Activated B cell treated with CpG ODN at 0.5 μM for 24 hours (primary cell): ENCODE results near the gene NDRG3. TPM values are rescaled to one million over a fixed set of nuclear protein-coding genes. Genes with fewer than 3 reads are reported as not detected.

Source experiments
- ATAC-seq: fragments of 200-7000 bp; cut with Tn5 transposase; one replicate; pipeline ENCODE4 v1.10.0; 2021; ENCODE audit warnings: low read depth, mild to moderate bottlenecking, moderate library complexity
- CTCF ChIA-PET: fragments of 350-600 bp; sonication (Branson Sonifier 250); formaldehyde crosslinking; loops from one replicate; lab custom pipeline; 2021; ENCODE audit warnings: antibody characterized with exemption; lab: Charles Lee
- POLR2A ChIA-PET: fragments of 350-600 bp; sonication (Branson Sonifier 250); formaldehyde crosslinking; loops from one replicate; lab custom pipeline; 2021; ENCODE audit warnings: antibody characterized with exemption; lab: Charles Lee
- DNase-seq: peaks from one replicate; pipeline ENCODE4 v3.0.0; 2022
- H3K27ac Mint-ChIP-seq: one replicate; pipeline ENCODE4 v1.8.0; 2020; ENCODE audit warnings: mixed read lengths
- H3K27me3 Mint-ChIP-seq: one replicate; pipeline ENCODE4 v1.8.0; 2021; ENCODE audit warnings: mixed read lengths
- H3K36me3 Mint-ChIP-seq: one replicate; pipeline ENCODE4 v1.8.0; 2021; ENCODE audit warnings: low read depth, mixed read lengths
- H3K4me1 Mint-ChIP-seq: one replicate; pipeline ENCODE4 v1.8.0; 2021; ENCODE audit warnings: mixed read lengths
- H3K4me3 Mint-ChIP-seq: one replicate; pipeline ENCODE4 v1.8.0; 2020; ENCODE audit warnings: mild to moderate bottlenecking, mixed read lengths
- H3K9me3 Mint-ChIP-seq: one replicate; pipeline ENCODE4 v1.8.0; 2020; ENCODE audit warnings: mixed read lengths
- intact Hi-C: fragments of 100-400 bp; cut with micrococcal nuclease; formaldehyde crosslinking; loops from one replicate; pipeline ENCODE4 v1.15.1; 2024
- total RNA-seq: library from RNA; stranded (reverse); gene quantifications from 2 replicates; pipeline ENCODE4 v1.2.3, GENCODE V29; 2022
- TF ChIP-seq, protein P1 (sequence below): fragments of 200-600 bp; IDR thresholded peaks from one replicate; pipeline ENCODE4 v1.8.0; 2022; ENCODE audit warnings: antibody characterized with exemption, mild to moderate bottlenecking

Gene NDRG3
- total RNA-seq, 1 donor from 2014 or later = 21.4 TPM

DNA sequence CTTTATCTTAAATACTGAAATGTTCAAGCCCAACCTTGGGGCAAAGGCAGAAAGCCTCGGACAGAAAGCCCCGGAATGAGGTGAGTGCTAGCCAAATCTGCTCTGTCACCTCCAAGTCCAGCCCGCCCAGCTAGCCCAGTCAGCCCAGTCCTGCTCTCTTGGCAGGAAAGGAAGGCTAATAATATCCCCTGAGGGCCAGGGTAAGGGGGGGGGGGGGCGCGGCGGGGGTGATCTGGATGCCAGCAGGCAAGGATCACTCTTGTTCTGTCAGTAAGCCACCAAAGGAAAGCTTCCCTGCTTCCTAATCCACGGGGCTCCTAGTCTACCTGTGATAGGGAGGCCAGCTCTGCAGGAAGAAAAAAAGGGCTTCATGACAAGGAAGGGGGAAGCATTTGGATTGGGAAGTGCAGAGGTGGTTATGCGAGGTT lies 1.1 kb downstream of the NDRG3 start:
- no peak overlapping the region for H3K27ac Mint-ChIP-seq
- ChIA-PET CTCF (interaction anchor here (1.0 to 2.7 kb wide), 4 partner anchors 9 to 532 kb away, joined by 3 to 16 read pairs (median 4); no protein-coding TSS in a partner anchor), POLR2A (interaction anchor here (0.6 to 0.8 kb wide), 2 partner anchors 10 to 274 kb away, joined by 3 to 5 read pairs; no protein-coding TSS in a partner anchor)
- H3K9me3 Mint-ChIP-seq = no peaks in the 10 kb centered on the region
- intact Hi-C loops = no loop called here
- H3K27me3 Mint-ChIP-seq = no peaks in the 10 kb centered on the region
- no peak for DNase-seq
- H3K36me3 Mint-ChIP-seq = no peaks in the 10 kb centered on the region
- ATAC-seq = no peak
- H3K4me1 Mint-ChIP-seq = peaks cover 16% of the 10 kb centered on the region
- peak overlapping the region; percentile 87 for H3K4me3 Mint-ChIP-seq
- TF ChIP-seq, protein P1, sequence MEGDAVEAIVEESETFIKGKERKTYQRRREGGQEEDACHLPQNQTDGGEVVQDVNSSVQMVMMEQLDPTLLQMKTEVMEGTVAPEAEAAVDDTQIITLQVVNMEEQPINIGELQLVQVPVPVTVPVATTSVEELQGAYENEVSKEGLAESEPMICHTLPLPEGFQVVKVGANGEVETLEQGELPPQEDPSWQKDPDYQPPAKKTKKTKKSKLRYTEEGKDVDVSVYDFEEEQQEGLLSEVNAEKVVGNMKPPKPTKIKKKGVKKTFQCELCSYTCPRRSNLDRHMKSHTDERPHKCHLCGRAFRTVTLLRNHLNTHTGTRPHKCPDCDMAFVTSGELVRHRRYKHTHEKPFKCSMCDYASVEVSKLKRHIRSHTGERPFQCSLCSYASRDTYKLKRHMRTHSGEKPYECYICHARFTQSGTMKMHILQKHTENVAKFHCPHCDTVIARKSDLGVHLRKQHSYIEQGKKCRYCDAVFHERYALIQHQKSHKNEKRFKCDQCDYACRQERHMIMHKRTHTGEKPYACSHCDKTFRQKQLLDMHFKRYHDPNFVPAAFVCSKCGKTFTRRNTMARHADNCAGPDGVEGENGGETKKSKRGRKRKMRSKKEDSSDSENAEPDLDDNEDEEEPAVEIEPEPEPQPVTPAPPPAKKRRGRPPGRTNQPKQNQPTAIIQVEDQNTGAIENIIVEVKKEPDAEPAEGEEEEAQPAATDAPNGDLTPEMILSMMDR = no peak

DNA sequence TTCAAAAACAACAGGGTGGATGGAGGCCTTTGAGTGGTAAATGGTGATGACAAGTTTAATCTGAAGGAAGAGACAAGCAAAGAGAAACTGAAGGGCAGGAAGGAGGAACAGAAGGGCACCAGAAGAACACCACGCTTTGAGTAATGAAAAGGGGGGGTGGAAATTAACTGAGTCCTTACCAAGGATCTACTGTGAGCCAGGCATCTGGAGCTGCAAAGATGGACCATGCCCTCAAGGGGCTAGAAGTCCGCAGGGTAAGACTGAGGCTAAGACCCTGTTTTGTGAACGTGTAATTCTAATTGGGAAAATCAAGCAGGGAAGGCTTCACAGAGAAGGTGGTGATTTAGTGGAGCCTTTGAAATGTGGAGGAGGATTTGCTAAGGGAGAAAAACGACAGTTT lies 1.6 kb downstream of the NDRG3 start:
- CTCF ChIA-PET = interaction anchor here (1.0 to 2.7 kb wide), 3 partner anchors 8 to 531 kb away, joined by 3 to 16 read pairs (median 4); no protein-coding TSS in a partner anchor
- H3K36me3 Mint-ChIP-seq = no peaks in the 10 kb centered on the region
- intact Hi-C loops = no loop called here
- H3K4me3 Mint-ChIP-seq = peak overlapping the region; percentile 36
- DNase-seq (no peak), ATAC-seq (no peak)
- no peak overlapping the region for H3K27ac Mint-ChIP-seq
- TF ChIP-seq, protein P1 = no peak
- POLR2A ChIA-PET = interaction anchor here (0.6 to 0.8 kb wide), 2 partner anchors 11 to 20 kb away, joined by 3 read pairs; no protein-coding TSS in a partner anchor
- H3K9me3 Mint-ChIP-seq = no peaks in the 10 kb centered on the region
- peaks cover 16% of the 10 kb centered on the region for H3K4me1 Mint-ChIP-seq
- no peaks in the 10 kb centered on the region for H3K27me3 Mint-ChIP-seq

DNA sequence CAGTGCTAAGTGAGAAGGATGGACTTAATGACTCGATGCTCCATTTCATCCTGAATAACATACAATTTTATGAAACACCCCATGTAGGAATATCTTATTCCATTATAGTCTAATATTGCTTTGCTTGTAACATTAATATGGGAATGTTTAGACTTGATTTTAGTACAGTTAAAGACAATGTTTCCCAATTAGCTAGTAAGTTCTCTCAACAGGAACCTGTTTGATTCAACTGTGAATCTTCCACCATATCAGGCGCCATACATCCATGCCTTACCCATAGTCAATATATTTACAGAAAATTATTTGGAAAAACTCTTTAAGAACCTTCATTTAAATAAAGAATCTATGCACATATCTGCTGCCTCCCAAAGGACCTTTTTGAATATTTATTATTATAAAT lies 3.3 kb downstream of the NDRG3 start:
- intact Hi-C loops = no loop called here
- ChIA-PET CTCF (interaction anchor here (0.8 to 1.1 kb wide), 2 partner anchors 10 to 66 kb away, joined by 3 read pairs; no protein-coding TSS in a partner anchor), POLR2A (no interaction called here)
- no peak for DNase-seq
- Mint-ChIP-seq H3K36me3 (no peaks in the 10 kb centered on the region), H3K27ac (no peak overlapping the region), H3K4me1 (peaks cover 16% of the 10 kb centered on the region), H3K27me3 (no peaks in the 10 kb centered on the region), H3K4me3 (no peak overlapping the region), H3K9me3 (no peaks in the 10 kb centered on the region)
- TF ChIP-seq, protein P1 = no peak
- no peak for ATAC-seq

DNA sequence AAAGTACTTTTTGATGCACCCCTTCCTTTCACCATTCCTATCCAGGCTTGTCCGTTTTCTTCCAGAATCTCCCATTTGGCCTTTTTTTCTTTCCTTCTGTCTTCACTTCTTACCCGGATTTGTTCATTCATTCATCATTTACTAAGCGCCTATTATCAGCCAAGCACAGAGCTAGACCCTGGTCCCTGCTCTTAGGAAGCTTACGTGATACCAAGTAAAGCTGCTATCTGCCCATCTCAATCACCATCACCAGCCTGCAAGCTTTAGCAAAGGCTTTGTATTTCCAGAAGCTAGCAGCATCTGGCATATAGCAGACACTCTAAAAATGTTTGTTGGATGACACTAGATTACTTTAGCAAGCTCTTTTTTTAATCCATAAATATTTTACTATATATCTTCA lies 4.8 kb downstream of the NDRG3 start:
- POLR2A ChIA-PET = interaction anchor here (1.0 kb wide), 1 partner anchor 11 kb away, joined by 3 read pairs; no protein-coding TSS in a partner anchor
- H3K27ac Mint-ChIP-seq = no peak overlapping the region
- H3K9me3 Mint-ChIP-seq = no peaks in the 10 kb centered on the region
- CTCF ChIA-PET = interaction anchor here (0.8 kb wide), 1 partner anchor 13 kb away, joined by 3 read pairs; no protein-coding TSS in a partner anchor
- peaks cover 10% of the 10 kb centered on the region for H3K4me1 Mint-ChIP-seq
- DNase-seq (no peak), ATAC-seq (no peak)
- no peaks in the 10 kb centered on the region for H3K36me3 Mint-ChIP-seq
- no peak overlapping the region for H3K4me3 Mint-ChIP-seq
- TF ChIP-seq, protein P1 = no peak
- no peaks in the 10 kb centered on the region for H3K27me3 Mint-ChIP-seq
- intact Hi-C loops = no loop called here

DNA sequence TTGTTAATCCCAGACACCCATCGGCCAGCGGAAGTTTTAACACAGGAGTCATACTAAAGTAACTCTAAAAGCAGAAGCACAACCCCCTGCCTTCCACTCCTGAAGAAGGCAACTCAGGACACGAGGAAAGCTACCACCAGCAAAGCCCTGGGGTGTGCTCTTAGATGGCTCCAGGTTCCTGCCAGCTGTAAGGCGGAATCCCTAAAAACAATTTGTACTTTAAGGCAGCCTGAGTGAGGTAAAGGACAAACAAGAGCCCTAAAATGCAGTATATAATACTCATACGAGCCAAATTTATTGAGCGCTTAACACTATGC lies 8.7 kb downstream of the NDRG3 start:
- Mint-ChIP-seq H3K4me1 (peaks cover 4% of the 10 kb centered on the region), H3K9me3 (no peaks in the 10 kb centered on the region), H3K36me3 (no peaks in the 10 kb centered on the region), H3K27me3 (no peaks in the 10 kb centered on the region), H3K4me3 (no peak overlapping the region), H3K27ac (no peak overlapping the region)
- CTCF ChIA-PET = no interaction called here
- POLR2A ChIA-PET = no interaction called here
- DNase-seq (no peak), ATAC-seq (no peak)
- TF ChIP-seq, protein P1 = no peak
- intact Hi-C loops = no loop called here
